ENCODE measurements around the gene MCUB.

Gene MCUB

DNA sequence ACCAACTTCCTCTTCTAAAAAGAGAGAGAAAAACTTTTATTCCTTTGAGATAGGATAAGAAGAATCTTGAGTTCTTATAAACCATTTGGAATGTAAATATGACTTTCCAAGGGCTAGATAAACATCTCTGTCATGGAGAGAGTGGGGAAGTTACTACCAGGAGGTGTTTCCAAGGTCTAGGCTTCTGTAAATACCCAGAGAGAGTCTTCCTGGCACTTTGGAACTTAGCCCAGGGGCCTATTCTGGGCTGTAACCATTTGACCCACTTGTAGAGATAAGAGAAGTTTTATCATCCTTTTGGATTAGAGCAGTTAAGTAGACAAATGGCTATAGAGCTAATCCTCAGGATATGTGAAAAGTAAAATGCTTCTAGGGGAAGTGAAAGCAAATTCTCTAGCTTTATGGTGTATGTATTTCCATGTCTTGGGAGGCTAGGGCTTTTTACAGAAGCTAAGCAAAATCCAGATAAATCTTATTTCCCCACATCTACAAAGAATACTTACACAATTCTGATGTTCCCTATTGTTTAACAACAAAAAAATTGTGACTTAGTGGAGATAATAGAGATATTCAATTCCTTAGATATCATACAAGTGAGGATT is 51.1 kb downstream of the MCUB start:
- FAIRE-seq (peak; percentile 24), DNase-seq (ENCODE audit: insufficient read length) (no peak)
- TF ChIP-seq POLR2A (IDR thresholded peaks at IDR 0.05; ENCODE audit: low read depth, low read length), result no peak
- TF ChIP-seq TAF1 (IDR thresholded peaks at IDR 0.05; ENCODE audit: borderline replicate concordance, low read depth, low read length), result no peak
- no peak for TF ChIP-seq POLR2AphosphoS5 (IDR thresholded peaks at IDR 0.05; ENCODE audit: low read depth, low read length)

DNA sequence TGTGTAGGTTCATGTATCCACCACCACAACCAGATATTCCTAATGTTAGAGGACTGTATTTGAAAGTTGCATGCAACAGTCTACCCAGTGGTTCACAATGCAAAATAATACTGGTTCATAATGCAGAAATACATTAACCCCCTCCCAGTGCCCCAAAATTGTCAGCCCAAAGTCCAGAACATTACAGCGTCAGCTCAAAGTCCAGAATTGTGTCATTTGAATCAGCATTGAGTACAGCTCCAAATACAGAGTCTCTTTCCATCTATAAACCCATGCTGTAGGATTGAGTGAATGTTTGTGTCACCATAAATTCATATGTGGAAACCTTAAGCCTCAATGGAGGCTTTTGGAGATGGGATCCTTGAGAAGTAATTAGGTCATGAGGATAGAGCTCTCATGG is 54.0 kb downstream of the MCUB start:
- TF ChIP-seq POLR2AphosphoS5 (IDR thresholded peaks at IDR 0.05; ENCODE audit: low read depth, low read length) (no peak), TAF1 (IDR thresholded peaks at IDR 0.05; ENCODE audit: borderline replicate concordance, low read depth, low read length) (no peak), POLR2A (IDR thresholded peaks at IDR 0.05; ENCODE audit: low read depth, low read length) (no peak)
- no peak for DNase-seq (ENCODE audit: insufficient read length)
- no peak for FAIRE-seq

DNA sequence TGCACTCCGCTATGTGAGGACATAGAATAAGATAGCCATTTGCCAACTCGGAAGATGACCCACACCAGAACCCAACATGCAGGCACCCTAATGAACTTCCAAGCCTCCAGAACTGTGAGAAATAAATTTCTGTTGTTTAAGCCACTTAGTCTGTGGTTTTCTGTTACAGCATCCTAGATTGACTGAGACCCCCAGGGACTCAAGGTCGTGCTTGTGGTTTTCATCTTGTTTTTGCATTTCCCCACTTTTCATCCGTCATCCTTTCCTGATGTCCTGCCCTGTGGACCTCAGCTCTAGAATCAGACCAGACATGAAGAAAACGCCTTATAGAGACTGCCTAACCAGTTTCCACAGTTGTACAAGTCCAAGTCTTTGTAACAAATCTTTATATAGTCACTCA is 54.4 kb downstream of the MCUB start:
- TF ChIP-seq POLR2AphosphoS5 (IDR thresholded peaks at IDR 0.05; ENCODE audit: low read depth, low read length) (no peak), TAF1 (IDR thresholded peaks at IDR 0.05; ENCODE audit: borderline replicate concordance, low read depth, low read length) (no peak), POLR2A (IDR thresholded peaks at IDR 0.05; ENCODE audit: low read depth, low read length) (no peak)
- FAIRE-seq, result no peak
- no peak for DNase-seq (ENCODE audit: insufficient read length)

DNA sequence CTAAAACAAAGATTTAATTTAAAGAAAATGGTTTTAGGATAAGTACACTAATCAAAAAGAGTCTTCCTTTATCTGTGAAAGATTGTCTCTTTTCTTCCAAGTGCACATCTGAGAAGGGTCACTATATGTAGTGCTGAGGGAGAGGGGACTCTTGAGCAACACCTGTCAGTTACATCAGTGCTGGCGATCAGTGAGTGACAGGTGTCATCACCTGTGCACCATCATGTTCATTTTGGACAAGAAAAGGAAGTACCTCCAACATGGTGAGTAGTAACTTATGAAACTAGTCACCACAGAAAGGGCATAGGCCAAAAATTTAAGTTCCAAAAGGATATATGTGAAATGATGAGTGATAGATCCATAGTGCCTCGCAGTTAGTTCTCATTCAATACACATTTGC is 55.7 kb downstream of the MCUB start:
- no peak for DNase-seq (ENCODE audit: insufficient read length)
- FAIRE-seq, result no peak
- TF ChIP-seq POLR2AphosphoS5 (IDR thresholded peaks at IDR 0.05; ENCODE audit: low read depth, low read length) (no peak), POLR2A (IDR thresholded peaks at IDR 0.05; ENCODE audit: low read depth, low read length) (no peak), TAF1 (IDR thresholded peaks at IDR 0.05; ENCODE audit: borderline replicate concordance, low read depth, low read length) (no peak)

DNA sequence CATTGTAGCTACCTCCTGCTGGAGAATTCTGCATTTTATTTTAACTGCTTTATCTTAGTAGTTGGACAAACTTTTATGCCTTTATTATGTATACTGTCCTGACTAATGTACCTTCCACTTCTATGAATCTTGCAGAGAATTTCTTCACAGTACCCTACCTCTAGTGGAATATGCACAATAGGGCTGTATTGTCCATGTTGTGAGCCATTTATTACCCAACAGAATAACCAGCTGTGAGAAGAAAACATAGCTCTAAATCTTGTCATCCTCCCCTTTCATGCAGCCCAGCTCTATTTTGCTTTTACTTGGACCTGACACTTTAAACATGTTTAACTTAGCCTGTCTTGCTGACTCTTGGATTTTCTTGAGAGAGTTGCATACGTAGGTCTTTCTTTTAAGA is 56.2 kb downstream of the MCUB start:
- DNase-seq (ENCODE audit: insufficient read length), result no peak
- FAIRE-seq, result no peak
- TF ChIP-seq TAF1 (IDR thresholded peaks at IDR 0.05; ENCODE audit: borderline replicate concordance, low read depth, low read length) (no peak), POLR2A (IDR thresholded peaks at IDR 0.05; ENCODE audit: low read depth, low read length) (no peak), POLR2AphosphoS5 (IDR thresholded peaks at IDR 0.05; ENCODE audit: low read depth, low read length) (no peak)

DNA sequence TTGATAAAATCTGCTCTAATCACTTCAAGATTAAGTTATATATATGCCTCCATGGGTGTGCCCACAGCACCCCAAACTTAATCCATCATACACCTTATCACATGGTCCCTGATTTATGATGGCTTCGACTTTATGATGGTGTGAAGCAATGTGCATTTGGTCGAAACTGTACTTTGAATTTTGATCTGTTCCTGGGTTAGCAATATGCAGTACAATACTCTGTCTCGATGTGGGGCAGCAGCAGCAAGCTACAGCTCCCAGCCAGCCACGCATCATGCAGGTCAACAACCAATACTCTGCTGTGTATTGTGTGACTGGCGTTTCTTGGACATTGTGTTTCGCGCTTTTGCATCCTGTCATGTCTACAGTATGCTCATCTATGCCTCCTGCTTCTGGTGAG is 62.6 kb downstream of the MCUB start:
- no peak for TF ChIP-seq POLR2AphosphoS5 (IDR thresholded peaks at IDR 0.05; ENCODE audit: low read depth, low read length)
- no peak for TF ChIP-seq POLR2A (IDR thresholded peaks at IDR 0.05; ENCODE audit: low read depth, low read length)
- TF ChIP-seq TAF1 (IDR thresholded peaks at IDR 0.05; ENCODE audit: borderline replicate concordance, low read depth, low read length), result no peak
- DNase-seq (ENCODE audit: insufficient read length) (no peak), FAIRE-seq (no peak)

DNA sequence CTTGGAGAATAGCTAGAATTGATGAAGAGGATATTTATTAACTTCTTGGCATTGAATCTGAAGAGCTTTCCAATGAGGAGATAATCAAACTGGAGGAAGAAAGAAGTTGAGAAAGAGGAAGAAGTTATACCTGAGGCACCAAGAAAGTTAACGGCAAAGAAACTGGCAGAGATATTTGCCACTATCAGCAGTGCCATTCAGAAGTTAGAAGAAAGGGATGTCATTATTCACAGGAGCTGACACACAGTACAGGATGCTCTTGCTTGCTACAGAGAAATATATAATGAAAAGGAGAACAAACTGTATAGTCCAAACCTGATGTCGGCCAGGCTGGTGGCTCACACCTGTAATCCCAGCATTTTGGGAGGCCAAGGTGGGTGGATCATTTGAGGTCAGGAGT is 64.5 kb downstream of the MCUB start:
- FAIRE-seq, result peak; percentile 100
- no peak for TF ChIP-seq POLR2AphosphoS5 (IDR thresholded peaks at IDR 0.05; ENCODE audit: low read depth, low read length)
- TF ChIP-seq POLR2A (IDR thresholded peaks at IDR 0.05; ENCODE audit: low read depth, low read length), result no peak
- TF ChIP-seq TAF1 (IDR thresholded peaks at IDR 0.05; ENCODE audit: borderline replicate concordance, low read depth, low read length), result no peak
- no peak for DNase-seq (ENCODE audit: insufficient read length)

DNA sequence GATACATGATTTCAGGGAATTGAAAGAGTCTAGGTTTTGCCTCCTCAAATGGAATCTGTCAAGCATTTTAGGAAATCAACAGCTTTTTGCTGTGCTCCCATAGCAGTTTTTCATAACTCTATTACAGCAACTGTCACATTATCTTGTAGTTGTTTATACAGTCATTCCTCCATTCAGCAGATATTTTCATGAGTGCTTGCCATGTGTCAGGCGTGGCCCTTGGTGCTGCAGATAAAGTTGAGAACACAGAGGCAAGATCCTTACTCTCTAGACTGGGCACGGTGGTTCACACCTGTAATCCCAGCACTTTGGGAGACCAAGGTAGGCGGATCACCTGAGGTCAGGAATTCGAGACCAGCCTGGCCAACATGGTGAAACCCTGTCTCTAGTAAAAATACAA is 67.3 kb downstream of the MCUB start:
- DNase-seq (ENCODE audit: insufficient read length) (no peak), FAIRE-seq (no peak)
- TF ChIP-seq POLR2A (IDR thresholded peaks at IDR 0.05; ENCODE audit: low read depth, low read length) (no peak), POLR2AphosphoS5 (IDR thresholded peaks at IDR 0.05; ENCODE audit: low read depth, low read length) (no peak), TAF1 (IDR thresholded peaks at IDR 0.05; ENCODE audit: borderline replicate concordance, low read depth, low read length) (no peak)

DNA sequence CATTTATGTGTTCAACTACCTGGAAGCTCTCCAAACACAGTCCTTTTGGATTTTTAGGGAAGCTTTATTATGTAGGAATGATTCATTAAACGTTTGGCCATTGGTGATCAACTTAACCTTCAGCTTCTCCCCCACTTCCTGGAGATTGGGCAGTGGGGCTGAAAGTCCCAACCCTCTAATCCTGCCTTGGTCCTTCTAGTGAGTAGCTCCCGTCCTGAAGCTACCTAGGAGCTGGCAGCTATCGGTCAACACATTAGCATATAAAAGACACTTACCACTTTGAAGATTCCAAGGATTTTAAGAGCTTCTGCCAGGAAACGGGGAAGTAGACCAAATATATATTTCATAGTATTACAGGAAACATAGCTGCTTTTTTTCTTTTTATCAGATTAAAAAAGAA is 69.7 kb downstream of the MCUB start:
- no peak for DNase-seq (ENCODE audit: insufficient read length)

DNA sequence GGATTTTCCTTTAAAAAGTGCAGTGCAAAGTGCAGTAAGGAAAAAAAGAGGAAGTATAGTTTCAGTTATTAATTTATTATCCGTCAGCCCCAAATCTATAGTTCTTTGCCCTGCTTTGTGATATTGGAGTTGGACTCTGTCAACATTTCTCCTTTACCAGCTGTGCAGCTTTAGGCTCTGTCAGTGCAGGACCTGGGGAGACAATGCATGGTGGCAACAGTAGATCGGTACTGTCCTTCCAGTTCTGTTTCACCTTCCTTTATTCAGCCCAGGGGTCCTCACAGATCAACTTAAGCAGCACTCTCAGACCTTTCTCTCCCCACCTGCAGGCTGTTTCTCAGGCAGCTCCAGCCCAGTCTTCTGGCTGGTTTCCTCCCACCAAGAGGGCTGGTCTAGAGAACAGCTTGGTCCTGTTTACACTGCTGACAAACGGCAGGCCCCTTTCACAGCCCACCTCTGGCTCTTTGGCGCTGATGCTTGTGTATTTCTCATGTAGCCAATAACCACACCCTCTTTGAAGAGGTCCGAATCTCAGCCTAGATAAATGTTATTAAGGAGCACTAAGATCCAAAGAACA is 71.6 kb downstream of the MCUB start:
- no peak for TF ChIP-seq POLR2A (IDR thresholded peaks at IDR 0.05; ENCODE audit: low read depth, low read length)
- TF ChIP-seq POLR2AphosphoS5 (IDR thresholded peaks at IDR 0.05; ENCODE audit: low read depth, low read length), result no peak
- TF ChIP-seq TAF1 (IDR thresholded peaks at IDR 0.05; ENCODE audit: borderline replicate concordance, low read depth, low read length), result no peak
- FAIRE-seq (no peak), DNase-seq (ENCODE audit: insufficient read length) (no peak)

More for the DNA sequence above, 69.7 kb downstream of the MCUB start:
- FAIRE-seq, result no peak
- TF ChIP-seq POLR2A (IDR thresholded peaks at IDR 0.05; ENCODE audit: low read depth, low read length) (no peak), POLR2AphosphoS5 (IDR thresholded peaks at IDR 0.05; ENCODE audit: low read depth, low read length) (no peak), TAF1 (IDR thresholded peaks at IDR 0.05; ENCODE audit: borderline replicate concordance, low read depth, low read length) (no peak)

DNA sequence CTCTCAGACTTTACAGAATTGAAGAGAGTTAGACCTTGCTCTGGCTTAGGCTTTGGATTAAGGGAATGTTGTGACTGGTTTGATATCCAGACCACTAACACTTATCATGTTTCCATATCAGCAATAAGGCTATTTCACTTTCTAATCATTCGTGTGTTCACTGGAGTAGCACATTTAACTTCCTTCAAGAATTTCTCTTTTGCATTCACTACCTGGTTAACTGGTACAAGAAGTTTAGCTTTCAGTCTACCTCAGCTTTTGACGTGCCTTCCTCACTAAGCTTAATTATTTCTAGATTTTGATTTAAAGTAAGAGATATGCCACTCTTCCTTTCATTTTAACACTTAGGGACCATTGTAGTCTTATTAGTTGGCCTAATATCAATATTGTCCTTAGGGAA is 80.6 kb downstream of the MCUB start:
- FAIRE-seq, result no peak
- TF ChIP-seq POLR2A (IDR thresholded peaks at IDR 0.05; ENCODE audit: low read depth, low read length) (no peak), POLR2AphosphoS5 (IDR thresholded peaks at IDR 0.05; ENCODE audit: low read depth, low read length) (no peak), TAF1 (IDR thresholded peaks at IDR 0.05; ENCODE audit: borderline replicate concordance, low read depth, low read length) (no peak)
- DNase-seq (ENCODE audit: insufficient read length), result no peak
